ENCODE data around the gene FAT2.

DNA sequence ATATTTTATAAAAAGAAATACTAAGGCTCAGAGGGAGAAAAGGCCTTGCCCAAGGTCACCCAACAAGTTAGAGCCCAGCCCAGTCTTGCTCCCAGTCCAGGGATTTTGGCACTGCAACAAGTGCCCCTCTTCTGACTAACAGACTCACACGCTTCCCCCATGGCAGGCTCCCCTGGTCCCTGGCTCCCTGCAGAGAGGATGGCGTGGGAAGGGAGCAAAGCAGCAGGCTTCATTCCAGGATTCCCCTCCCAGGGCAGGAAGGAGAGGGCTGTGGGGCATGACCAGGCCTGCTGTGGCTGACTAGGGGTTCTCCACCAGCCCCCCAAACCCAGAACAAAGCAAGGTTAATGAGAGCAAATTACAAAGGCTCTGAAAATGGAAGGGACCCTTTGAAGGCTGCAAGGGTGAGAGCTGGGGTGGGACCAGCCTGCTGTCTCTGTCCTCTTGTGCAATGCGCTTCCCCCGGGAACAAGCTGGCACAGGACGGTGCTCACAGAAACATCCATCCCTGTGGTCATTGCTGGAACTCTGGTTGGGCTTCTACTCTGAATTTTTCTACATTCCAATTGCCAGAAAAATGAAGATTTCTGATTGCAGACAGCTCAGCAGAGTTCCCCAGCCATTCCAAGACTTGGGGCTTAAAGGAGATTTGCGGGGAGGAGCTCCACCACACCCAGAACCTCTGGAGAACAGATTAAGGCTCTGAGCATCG lies 37.1 kb upstream of the FAT2 start:
- no peak for TF ChIP-seq POLR2AphosphoS5 (IDR thresholded peaks at IDR 0.05)
- TF ChIP-seq, protein P1, sequence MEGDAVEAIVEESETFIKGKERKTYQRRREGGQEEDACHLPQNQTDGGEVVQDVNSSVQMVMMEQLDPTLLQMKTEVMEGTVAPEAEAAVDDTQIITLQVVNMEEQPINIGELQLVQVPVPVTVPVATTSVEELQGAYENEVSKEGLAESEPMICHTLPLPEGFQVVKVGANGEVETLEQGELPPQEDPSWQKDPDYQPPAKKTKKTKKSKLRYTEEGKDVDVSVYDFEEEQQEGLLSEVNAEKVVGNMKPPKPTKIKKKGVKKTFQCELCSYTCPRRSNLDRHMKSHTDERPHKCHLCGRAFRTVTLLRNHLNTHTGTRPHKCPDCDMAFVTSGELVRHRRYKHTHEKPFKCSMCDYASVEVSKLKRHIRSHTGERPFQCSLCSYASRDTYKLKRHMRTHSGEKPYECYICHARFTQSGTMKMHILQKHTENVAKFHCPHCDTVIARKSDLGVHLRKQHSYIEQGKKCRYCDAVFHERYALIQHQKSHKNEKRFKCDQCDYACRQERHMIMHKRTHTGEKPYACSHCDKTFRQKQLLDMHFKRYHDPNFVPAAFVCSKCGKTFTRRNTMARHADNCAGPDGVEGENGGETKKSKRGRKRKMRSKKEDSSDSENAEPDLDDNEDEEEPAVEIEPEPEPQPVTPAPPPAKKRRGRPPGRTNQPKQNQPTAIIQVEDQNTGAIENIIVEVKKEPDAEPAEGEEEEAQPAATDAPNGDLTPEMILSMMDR (IDR thresholded peaks at IDR 0.05): no peak
- TF ChIP-seq POLR2A (IDR thresholded peaks at IDR 0.05): no peak
- TF ChIP-seq EP300 (IDR thresholded peaks at IDR 0.05): no peak

All from gastroesophageal sphincter (tissue), 3 donors.